Choroid plexus epithelial cell (primary cell): Measurements from ENCODE around the gene DNAH10.

Source experiments
- DNase-seq: peaks from one replicate; pipeline ENCODE4 v3.0.0-alpha.2; 2010; ENCODE audit warnings: low read depth
- H3K4me3 ChIP-seq: 2 replicates; pipeline ENCODE4 v1.5.1; 2011; ENCODE audit warnings: low read depth, mild to moderate bottlenecking, control low read depth, low read length, moderate library complexity
- CTCF ChIP-seq: conservative IDR thresholded peaks from 2 replicates; pipeline ENCODE4 v1.5.1; 2011; ENCODE audit warnings: low read depth, mild to moderate bottlenecking, control low read depth, inconsistent platforms, low read length, moderate library complexity

Gene DNAH10

GRCh38 chr12:123888989-123889388 lies 126.9 kb downstream of the DNAH10 start:
- no peak for DNase-seq
- H3K4me3 ChIP-seq: no peak overlapping the region
- no peak for TF ChIP-seq CTCF

- TF ChIP-seq CTCF: no peak
These were observed 127.9 kb downstream of the DNAH10 start for GRCh38 chr12:123889848-123890535.

GRCh38 chr12:123890536-123890902 lies 128.4 kb downstream of the DNAH10 start:
- no peak overlapping the region for H3K4me3 ChIP-seq
- TF ChIP-seq CTCF: no peak
- no peak for DNase-seq

More at GRCh38 chr12:123889848-123890535, 127.9 kb downstream of the DNAH10 start:
- no peak for DNase-seq
- H3K4me3 ChIP-seq: no peak overlapping the region

GRCh38 chr12:123891011-123891410 lies 128.9 kb downstream of the DNAH10 start:
- DNase-seq: no peak
- no peak for TF ChIP-seq CTCF
- H3K4me3 ChIP-seq: no peak overlapping the region

GRCh38 chr12:123891516-123892179 lies 129.5 kb downstream of the DNAH10 start:
- no peak overlapping the region for H3K4me3 ChIP-seq
- peak; percentile 18 for TF ChIP-seq CTCF
- DNase-seq: peak; percentile 63

GRCh38 chr12:123892180-123892559 lies 130.1 kb downstream of the DNAH10 start:
- TF ChIP-seq CTCF: no peak
- no peak overlapping the region for H3K4me3 ChIP-seq
- DNase-seq: no peak

- TF ChIP-seq CTCF: no peak
- no peak overlapping the region for H3K4me3 ChIP-seq
- DNase-seq: no peak
These were observed 130.8 kb downstream of the DNAH10 start for GRCh38 chr12:123892853-123893252.
